A549 (cell line): Measurements from ENCODE around the gene OR10A2. TPM values are rescaled to one million over a fixed set of nuclear protein-coding genes. Genes with fewer than 3 reads are reported as not detected.

Experiments
- ATAC-seq, 2 experiments: fragments of 200-7000 bp in 1 of 2; fragments of >200 bp in 1 of 2; cut with Nextera tagmentation in 1 of 2; cut with Tn5 transposase in 1 of 2; 3 replicates each; pipeline versions ENCODE4 v1.8.0 to v1.9.1; 2018 to 2020; ENCODE audit warnings: mild to moderate bottlenecking in 1 of 2, moderate library complexity in 1 of 2
- CTCF ChIA-PET: fragments of 300-600 bp; sonication (Branson Sonifier 250); formaldehyde crosslinking; extraction: SDS; loops from one replicate; lab custom pipeline; 2021; ENCODE audit warnings: antibody characterized with exemption, inconsistent platforms; lab: Yijun Ruan, JAX
- POLR2A ChIA-PET: fragments of 350-600 bp; formaldehyde crosslinking; extraction: SDS; loops from one replicate; lab custom pipeline; 2021; ENCODE audit warnings: antibody characterized with exemption, inconsistent platforms; lab: Yijun Ruan, JAX
- DNase-seq, 2 experiments: peaks; one replicate each; pipeline versions ENCODE4 v3.0.0 to v3.0.0-alpha.2; 2011 to 2016; ENCODE audit warnings: low read depth in 1 of 2, low spot score in 1 of 2
- FAIRE-seq: peaks from 2 replicates; lab custom pipeline; 2011; peaks lifted over from hg19 to GRCh38; lab: Jason Lieb, UNC
- H3K27ac ChIP-seq, 2 experiments: fragments of >200 bp; sonication (Bioruptor Twin); formaldehyde crosslinking; 3 replicates each; pipeline ENCODE4 v1.5.1; 2016 to 2017
- H3K4me1 ChIP-seq: fragments of >200 bp; sonication (Bioruptor Twin); formaldehyde crosslinking; 3 replicates; pipeline ENCODE4 v1.6.1; 2016
- H3K4me2 ChIP-seq: fragments of >200 bp; sonication (Bioruptor Twin); formaldehyde crosslinking; 3 replicates; pipeline ENCODE4 v1.6.1; 2016
- H3K4me3 ChIP-seq: fragments of >200 bp; sonication (Bioruptor Twin); formaldehyde crosslinking; 3 replicates; pipeline ENCODE4 v1.5.1; 2016
- H3K9me3 ChIP-seq: fragments of >200 bp; sonication (Bioruptor Twin); formaldehyde crosslinking; 3 replicates; pipeline ENCODE4 v1.6.1; 2016
- BHLHE40 ChIP-seq: IDR thresholded peaks from 2 replicates; pipeline ENCODE4 v1.6.1; 2012; ENCODE audit warnings: low read depth, low read length, inconsistent platforms
- CBX2 ChIP-seq: fragments of 200-600 bp; sonication (generic); IDR thresholded peaks from 2 replicates; pipeline ENCODE4 v1.6.1; 2016; ENCODE audit warnings: low read depth, mild to moderate bottlenecking, borderline replicate concordance
- CHD2 ChIP-seq: fragments of 150-350 bp; IDR thresholded peaks from 2 replicates; pipeline ENCODE4 v1.6.1; 2014; ENCODE audit warnings: low read length; ENCODE audit not compliant: partially characterized antibody
- EHMT2 ChIP-seq: fragments of 200-600 bp; sonication (generic); IDR thresholded peaks from 2 replicates; pipeline ENCODE4 v1.6.1; 2016; ENCODE audit warnings: antibody characterized with exemption, low read depth, mild to moderate bottlenecking, moderate library complexity
- FOSL2 ChIP-seq, 2 experiments: fragments of 450-650 bp in 1 of 2; fragments of >200 bp in 1 of 2; sonication (Bioruptor Twin) in 1 of 2; formaldehyde crosslinking; IDR thresholded peaks; 2 replicates each; pipeline versions ENCODE4 v1.5.0 to v1.6.1; 2016 to 2020; ENCODE audit warnings: mild to moderate bottlenecking in 1 of 2, moderate library complexity in 1 of 2
- GATA3 ChIP-seq: IDR thresholded peaks from 2 replicates; pipeline ENCODE4 v1.6.1; 2012; ENCODE audit warnings: borderline replicate concordance
- HEYL ChIP-seq: fragments of 250-450 bp; sonication (Bioruptor Pico); IDR thresholded peaks from 2 replicates; pipeline ENCODE4 v1.8.0; 2021; ENCODE audit warnings: mild to moderate bottlenecking, moderate library complexity
- HOXA7 ChIP-seq: fragments of 250-450 bp; sonication (Bioruptor Pico); IDR thresholded peaks from 2 replicates; pipeline ENCODE4 v1.5.0; 2020; ENCODE audit warnings: mild to moderate bottlenecking, moderate library complexity
- HOXB5 ChIP-seq: fragments of 250-450 bp; sonication (Bioruptor Pico); IDR thresholded peaks from 2 replicates; pipeline ENCODE4 v1.5.0; 2020; ENCODE audit warnings: mild to moderate bottlenecking, moderate library complexity
- JUN ChIP-seq, 2 experiments: fragments of >200 bp; sonication (Bioruptor Twin); formaldehyde crosslinking; IDR thresholded peaks; 2 replicates in 1 of 2; 3 replicates in 1 of 2; pipeline ENCODE4 v1.6.1; 2016 to 2017
- JUNB ChIP-seq: fragments of >200 bp; sonication (Bioruptor Twin); formaldehyde crosslinking; IDR thresholded peaks from 2 replicates; pipeline ENCODE4 v1.6.1; 2016
- MAZ ChIP-seq: fragments of 150-350 bp; IDR thresholded peaks from 2 replicates; pipeline ENCODE4 v1.6.1; 2014; ENCODE audit warnings: antibody characterized with exemption, low read depth, low read length, borderline replicate concordance
- NFE2L2 ChIP-seq: fragments of 150-350 bp; conservative IDR thresholded peaks from 2 replicates; pipeline ENCODE4 v1.6.1; 2014; ENCODE audit warnings: low read length
- NPAS2 ChIP-seq: fragments of 250-450 bp; sonication (Bioruptor Pico); IDR thresholded peaks from 2 replicates; pipeline ENCODE4 v1.8.0; 2022; ENCODE audit warnings: mild to moderate bottlenecking, moderate library complexity, borderline replicate concordance
- PHF8 ChIP-seq: fragments of 200-600 bp; sonication (generic); IDR thresholded peaks from 2 replicates; pipeline ENCODE4 v1.6.1; 2016; ENCODE audit warnings: low read depth, mild to moderate bottlenecking, antibody characterized with exemption, moderate library complexity, borderline replicate concordance
- POLR2A ChIP-seq: IDR thresholded peaks from 2 replicates; pipeline ENCODE4 v1.6.1; 2012; ENCODE audit warnings: mild to moderate bottlenecking, low read length
- RARB ChIP-seq: fragments of 250-450 bp; sonication (Bioruptor Pico); IDR thresholded peaks from 2 replicates; pipeline ENCODE4 v1.8.0; 2021; ENCODE audit warnings: mild to moderate bottlenecking, moderate library complexity
- SMC3 ChIP-seq: fragments of >200 bp; sonication (Bioruptor Twin); formaldehyde crosslinking; IDR thresholded peaks from 3 replicates; pipeline ENCODE4 v1.6.1; 2018; ENCODE audit warnings: inconsistent platforms
- WGBS: methylation state at CpG from one replicate; pipeline ENCODE4 v1.1.6; 2017; ENCODE audit errors: missing lambda C conversion rate; 5-methylcytosine and 5-hydroxymethylcytosine counted together
- polyA plus RNA-seq, 4 experiments: library from polyadenylated mRNA; depleted of rRNA in 3 of 4; stranded (reverse); fragments of >200 nt; fragmentation: RNase III in 1 of 4; extraction: RNeasy Plus Mini Kit Qiagen cat#74134 plus additional on column Dnase treatment in 1 of 4; gene quantifications; 2 replicates in 3 of 4; 3 replicates in 1 of 4; pipeline ENCODE4 v1.2.3, GENCODE V29; 2011 to 2017
- TF ChIP-seq, protein P1 (sequence below): fragments of 250-450 bp; sonication (Bioruptor Pico); IDR thresholded peaks from 2 replicates; pipeline ENCODE4 v1.5.0; 2021; ENCODE audit warnings: mild to moderate bottlenecking, moderate library complexity, borderline replicate concordance
- TF ChIP-seq, protein P2 (sequence below): fragments of >200 bp; sonication (Bioruptor Twin); formaldehyde crosslinking; IDR thresholded peaks from 2 replicates; pipeline ENCODE4 v1.6.1; 2016
- TF ChIP-seq, protein P3 (sequence below): IDR thresholded peaks from 2 replicates; pipeline ENCODE4 v1.6.1; 2012; ENCODE audit warnings: low read depth, borderline replicate concordance

The OR10A2 gene
- polyA plus RNA-seq, 2 of the 4 experiments (the other 2 are of a cell fraction): not detected

- TF ChIP-seq RARB (CRISPR knock-in tag): no peak
- FAIRE-seq (no peak), DNase-seq (no peak), ATAC-seq (no peak)
- 3% methylated on average over 2 of the region's 2 CpGs for WGBS
- ChIA-PET POLR2A (no interaction called here), CTCF (no interaction called here)
- Histone ChIP-seq H3K4me3 (no peak overlapping the region), H3K4me2 (no peak overlapping the region), H3K27ac (no peak overlapping the region), H3K9me3 (no peaks in the 10 kb centered on the region), H3K4me1 (no peaks in the 10 kb centered on the region)
Measured at GRCh38 chr11:6843670-6844069, 19.2 kb upstream of the OR10A2 start.

- 29% methylated on average over 5 of the region's 5 CpGs for WGBS
- Histone ChIP-seq H3K9me3 (no peaks in the 10 kb centered on the region), H3K4me1 (no peaks in the 10 kb centered on the region), H3K4me2 (no peak overlapping the region)
- no peak for ATAC-seq
- POLR2A ChIA-PET: no interaction called here
- no peak for TF ChIP-seq JUNB
- TF ChIP-seq, all 56 proteins: peak for 0
- no peak for FAIRE-seq
- DNase-seq: no peak
- Histone ChIP-seq H3K4me3 (no peak overlapping the region), H3K27ac (no peak overlapping the region)
- CTCF ChIA-PET: no interaction called here
Measured at GRCh38 chr11:6844356-6844755, 18.5 kb upstream of the OR10A2 start.

GRCh38 chr11:6845383-6845782, 17.5 kb upstream of the OR10A2 start, which contains the start of gene OR10A5:
Gene OR10A5 (plus strand): TSS chr11:6845683. CDS start chr11:6845683, 0 bp downstream.
- TF ChIP-seq NPAS2 (CRISPR knock-in tag): no peak
- no peak for TF ChIP-seq HOXB5 (CRISPR knock-in tag)
- TF ChIP-seq POLR2A: no peak
- TF ChIP-seq MAZ: no peak
- TF ChIP-seq, protein P1, sequence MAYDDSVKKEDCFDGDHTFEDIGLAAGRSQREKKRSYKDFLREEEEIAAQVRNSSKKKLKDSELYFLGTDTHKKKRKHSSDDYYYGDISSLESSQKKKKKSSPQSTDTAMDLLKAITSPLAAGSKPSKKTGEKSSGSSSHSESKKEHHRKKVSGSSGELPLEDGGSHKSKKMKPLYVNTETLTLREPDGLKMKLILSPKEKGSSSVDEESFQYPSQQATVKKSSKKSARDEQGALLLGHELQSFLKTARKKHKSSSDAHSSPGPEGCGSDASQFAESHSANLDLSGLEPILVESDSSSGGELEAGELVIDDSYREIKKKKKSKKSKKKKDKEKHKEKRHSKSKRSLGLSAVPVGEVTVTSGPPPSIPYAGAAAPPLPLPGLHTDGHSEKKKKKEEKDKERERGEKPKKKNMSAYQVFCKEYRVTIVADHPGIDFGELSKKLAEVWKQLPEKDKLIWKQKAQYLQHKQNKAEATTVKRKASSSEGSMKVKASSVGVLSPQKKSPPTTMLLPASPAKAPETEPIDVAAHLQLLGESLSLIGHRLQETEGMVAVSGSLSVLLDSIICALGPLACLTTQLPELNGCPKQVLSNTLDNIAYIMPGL (CRISPR knock-in tag): no peak
- TF ChIP-seq EHMT2: no peak
- TF ChIP-seq FOSL2 (IDR thresholded peaks at IDR 0.05): no peak
- TF ChIP-seq FOSL2 (CRISPR knock-in tag; IDR thresholded peaks at IDR 0.05): no peak
- TF ChIP-seq NFE2L2: no peak
- no peak for TF ChIP-seq PHF8
- no peak for TF ChIP-seq HOXA7 (CRISPR knock-in tag)
- TF ChIP-seq, protein P2, sequence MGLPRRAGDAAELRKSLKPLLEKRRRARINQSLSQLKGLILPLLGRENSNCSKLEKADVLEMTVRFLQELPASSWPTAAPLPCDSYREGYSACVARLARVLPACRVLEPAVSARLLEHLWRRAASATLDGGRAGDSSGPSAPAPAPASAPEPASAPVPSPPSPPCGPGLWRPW: no peak
- TF ChIP-seq HEYL (CRISPR knock-in tag): no peak
- no peak for TF ChIP-seq CHD2
- TF ChIP-seq CBX2: no peak
- no peak for TF ChIP-seq RARB (CRISPR knock-in tag)
- TF ChIP-seq SMC3: no peak
- TF ChIP-seq, protein P3, sequence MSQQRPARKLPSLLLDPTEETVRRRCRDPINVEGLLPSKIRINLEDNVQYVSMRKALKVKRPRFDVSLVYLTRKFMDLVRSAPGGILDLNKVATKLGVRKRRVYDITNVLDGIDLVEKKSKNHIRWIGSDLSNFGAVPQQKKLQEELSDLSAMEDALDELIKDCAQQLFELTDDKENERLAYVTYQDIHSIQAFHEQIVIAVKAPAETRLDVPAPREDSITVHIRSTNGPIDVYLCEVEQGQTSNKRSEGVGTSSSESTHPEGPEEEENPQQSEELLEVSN: no peak
- TF ChIP-seq BHLHE40: no peak
- TF ChIP-seq GATA3: no peak
- no peak for TF ChIP-seq JUN (IDR thresholded peaks at IDR 0.05)
- Histone ChIP-seq H3K4me3 (no peak within 1 kb of the TSS), H3K4me1 (no peaks in the 10 kb centered on the region), H3K27ac (no peak within 1 kb of the TSS), H3K9me3 (no peaks in the 10 kb centered on the region), H3K4me2 (no peak within 1 kb of the TSS)
- ATAC-seq: no peak
- POLR2A ChIA-PET: no interaction called here
- under 1% methylated on average over 3 of the region's 3 CpGs for WGBS
- no peak for FAIRE-seq
- no peak for DNase-seq
- CTCF ChIA-PET: no interaction called here
